ENCODE results near the gene SLC23A3. TPM values are rescaled to one million over a fixed set of nuclear protein-coding genes. Genes with fewer than 3 reads are reported as not detected.

SLC23A3 gene
- total and polyA plus RNA-seq, 9 of the 15 experiments (the other 6 are each of a cell fraction or from before 2014, with no cell fraction given), result 0.06 to 0.64 (median 0.16) TPM

DNA sequence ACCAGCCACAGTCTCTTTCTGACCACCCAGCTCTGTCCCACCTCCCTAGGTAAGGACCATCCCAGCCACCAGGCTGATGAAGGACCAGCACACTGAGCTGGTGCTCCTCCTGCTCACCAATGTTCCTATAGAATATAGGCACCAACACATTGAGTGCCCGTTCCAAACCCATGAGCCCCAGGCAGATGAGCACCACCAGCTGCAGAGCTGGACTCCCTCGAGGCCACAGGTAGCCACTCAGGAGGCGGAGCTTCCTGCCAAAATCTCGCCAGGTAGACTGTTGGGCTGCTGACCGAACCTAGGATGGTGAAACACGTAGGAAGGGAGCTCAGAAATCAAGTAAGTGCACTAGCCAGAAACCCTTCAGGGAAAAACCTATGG lies 46.7 kb upstream of the SLC23A3 start (continued):
- TF ChIP-seq, protein P1, sequence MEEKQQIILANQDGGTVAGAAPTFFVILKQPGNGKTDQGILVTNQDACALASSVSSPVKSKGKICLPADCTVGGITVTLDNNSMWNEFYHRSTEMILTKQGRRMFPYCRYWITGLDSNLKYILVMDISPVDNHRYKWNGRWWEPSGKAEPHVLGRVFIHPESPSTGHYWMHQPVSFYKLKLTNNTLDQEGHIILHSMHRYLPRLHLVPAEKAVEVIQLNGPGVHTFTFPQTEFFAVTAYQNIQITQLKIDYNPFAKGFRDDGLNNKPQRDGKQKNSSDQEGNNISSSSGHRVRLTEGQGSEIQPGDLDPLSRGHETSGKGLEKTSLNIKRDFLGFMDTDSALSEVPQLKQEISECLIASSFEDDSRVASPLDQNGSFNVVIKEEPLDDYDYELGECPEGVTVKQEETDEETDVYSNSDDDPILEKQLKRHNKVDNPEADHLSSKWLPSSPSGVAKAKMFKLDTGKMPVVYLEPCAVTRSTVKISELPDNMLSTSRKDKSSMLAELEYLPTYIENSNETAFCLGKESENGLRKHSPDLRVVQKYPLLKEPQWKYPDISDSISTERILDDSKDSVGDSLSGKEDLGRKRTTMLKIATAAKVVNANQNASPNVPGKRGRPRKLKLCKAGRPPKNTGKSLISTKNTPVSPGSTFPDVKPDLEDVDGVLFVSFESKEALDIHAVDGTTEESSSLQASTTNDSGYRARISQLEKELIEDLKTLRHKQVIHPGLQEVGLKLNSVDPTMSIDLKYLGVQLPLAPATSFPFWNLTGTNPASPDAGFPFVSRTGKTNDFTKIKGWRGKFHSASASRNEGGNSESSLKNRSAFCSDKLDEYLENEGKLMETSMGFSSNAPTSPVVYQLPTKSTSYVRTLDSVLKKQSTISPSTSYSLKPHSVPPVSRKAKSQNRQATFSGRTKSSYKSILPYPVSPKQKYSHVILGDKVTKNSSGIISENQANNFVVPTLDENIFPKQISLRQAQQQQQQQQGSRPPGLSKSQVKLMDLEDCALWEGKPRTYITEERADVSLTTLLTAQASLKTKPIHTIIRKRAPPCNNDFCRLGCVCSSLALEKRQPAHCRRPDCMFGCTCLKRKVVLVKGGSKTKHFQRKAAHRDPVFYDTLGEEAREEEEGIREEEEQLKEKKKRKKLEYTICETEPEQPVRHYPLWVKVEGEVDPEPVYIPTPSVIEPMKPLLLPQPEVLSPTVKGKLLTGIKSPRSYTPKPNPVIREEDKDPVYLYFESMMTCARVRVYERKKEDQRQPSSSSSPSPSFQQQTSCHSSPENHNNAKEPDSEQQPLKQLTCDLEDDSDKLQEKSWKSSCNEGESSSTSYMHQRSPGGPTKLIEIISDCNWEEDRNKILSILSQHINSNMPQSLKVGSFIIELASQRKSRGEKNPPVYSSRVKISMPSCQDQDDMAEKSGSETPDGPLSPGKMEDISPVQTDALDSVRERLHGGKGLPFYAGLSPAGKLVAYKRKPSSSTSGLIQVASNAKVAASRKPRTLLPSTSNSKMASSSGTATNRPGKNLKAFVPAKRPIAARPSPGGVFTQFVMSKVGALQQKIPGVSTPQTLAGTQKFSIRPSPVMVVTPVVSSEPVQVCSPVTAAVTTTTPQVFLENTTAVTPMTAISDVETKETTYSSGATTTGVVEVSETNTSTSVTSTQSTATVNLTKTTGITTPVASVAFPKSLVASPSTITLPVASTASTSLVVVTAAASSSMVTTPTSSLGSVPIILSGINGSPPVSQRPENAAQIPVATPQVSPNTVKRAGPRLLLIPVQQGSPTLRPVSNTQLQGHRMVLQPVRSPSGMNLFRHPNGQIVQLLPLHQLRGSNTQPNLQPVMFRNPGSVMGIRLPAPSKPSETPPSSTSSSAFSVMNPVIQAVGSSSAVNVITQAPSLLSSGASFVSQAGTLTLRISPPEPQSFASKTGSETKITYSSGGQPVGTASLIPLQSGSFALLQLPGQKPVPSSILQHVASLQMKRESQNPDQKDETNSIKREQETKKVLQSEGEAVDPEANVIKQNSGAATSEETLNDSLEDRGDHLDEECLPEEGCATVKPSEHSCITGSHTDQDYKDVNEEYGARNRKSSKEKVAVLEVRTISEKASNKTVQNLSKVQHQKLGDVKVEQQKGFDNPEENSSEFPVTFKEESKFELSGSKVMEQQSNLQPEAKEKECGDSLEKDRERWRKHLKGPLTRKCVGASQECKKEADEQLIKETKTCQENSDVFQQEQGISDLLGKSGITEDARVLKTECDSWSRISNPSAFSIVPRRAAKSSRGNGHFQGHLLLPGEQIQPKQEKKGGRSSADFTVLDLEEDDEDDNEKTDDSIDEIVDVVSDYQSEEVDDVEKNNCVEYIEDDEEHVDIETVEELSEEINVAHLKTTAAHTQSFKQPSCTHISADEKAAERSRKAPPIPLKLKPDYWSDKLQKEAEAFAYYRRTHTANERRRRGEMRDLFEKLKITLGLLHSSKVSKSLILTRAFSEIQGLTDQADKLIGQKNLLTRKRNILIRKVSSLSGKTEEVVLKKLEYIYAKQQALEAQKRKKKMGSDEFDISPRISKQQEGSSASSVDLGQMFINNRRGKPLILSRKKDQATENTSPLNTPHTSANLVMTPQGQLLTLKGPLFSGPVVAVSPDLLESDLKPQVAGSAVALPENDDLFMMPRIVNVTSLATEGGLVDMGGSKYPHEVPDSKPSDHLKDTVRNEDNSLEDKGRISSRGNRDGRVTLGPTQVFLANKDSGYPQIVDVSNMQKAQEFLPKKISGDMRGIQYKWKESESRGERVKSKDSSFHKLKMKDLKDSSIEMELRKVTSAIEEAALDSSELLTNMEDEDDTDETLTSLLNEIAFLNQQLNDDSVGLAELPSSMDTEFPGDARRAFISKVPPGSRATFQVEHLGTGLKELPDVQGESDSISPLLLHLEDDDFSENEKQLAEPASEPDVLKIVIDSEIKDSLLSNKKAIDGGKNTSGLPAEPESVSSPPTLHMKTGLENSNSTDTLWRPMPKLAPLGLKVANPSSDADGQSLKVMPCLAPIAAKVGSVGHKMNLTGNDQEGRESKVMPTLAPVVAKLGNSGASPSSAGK (IDR thresholded peaks at IDR 0.05), result no peak
- TF ChIP-seq PTTG1 (tag; IDR thresholded peaks at IDR 0.05; ENCODE audit: low read depth) (no peak), RAD21 (CRISPR knock-in tag; conservative IDR thresholded peaks at IDR 0.05 in 1 of 2, IDR thresholded peaks at IDR 0.05 in 1 of 2) (no peak)
